ENCODE results near the gene C4A. TPM values are rescaled to one million over a fixed set of nuclear protein-coding genes. Genes with fewer than 3 reads are reported as not detected.
"Not testable (repeated sequence)": the region's sequence is repeated elsewhere in the genome, so short reads cannot be mapped to it uniquely, and the experiment has no call there.

The C4A gene
- 100 to 1,000 TPM in 1 of 4 donors, 10 to 100 TPM in 3; 16.9 to 210 (median 33.6) TPM for total RNA-seq

DNA sequence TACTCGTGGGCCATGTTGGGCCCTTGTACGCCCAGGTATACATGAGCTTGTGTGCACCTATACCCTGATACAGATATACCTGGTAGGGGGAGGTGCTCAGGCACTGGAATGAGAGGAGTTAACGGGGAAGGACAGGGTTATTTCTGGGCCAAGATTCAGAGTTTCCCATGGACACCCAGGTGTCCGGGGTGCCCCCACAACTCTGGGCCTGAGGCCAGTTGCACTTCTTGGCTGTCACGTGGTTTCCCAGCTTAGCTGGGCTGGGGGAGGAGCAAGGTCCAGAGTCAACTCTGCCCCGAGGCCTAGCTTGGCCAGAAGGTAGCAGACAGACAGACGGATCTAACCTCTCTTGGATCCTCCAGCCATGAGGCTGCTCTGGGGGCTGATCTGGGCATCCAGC, at the start of gene C4A:
TSS of gene C4A (plus strand) at position 314 of the 400 bp plus-strand sequence. CDS start at position 365, 51 bp downstream.
- H3K4me1 ChIP-seq; H3K27ac ChIP-seq; H3K27me3 ChIP-seq; intact Hi-C loops (cut with DNase I; ENCODE audit: low total_unique reads); H3K36me3 ChIP-seq; H3K4me3 ChIP-seq; DNase-seq; H3K9me3 ChIP-seq; in situ Hi-C loops (cut with MboI; ENCODE audit: low pct_ligation_motif_present in 1 of 4, low pct_unique_long_range_greater_than_20kb in 1 of 4, low sequenced_read_pairs in 3 of 4): not testable (repeated sequence)
- no CpG with 5 or more reads among the region's 7 CpGs for WGBS, 2 donors (ENCODE audit: low coverage in 1 of 2)

DNA sequence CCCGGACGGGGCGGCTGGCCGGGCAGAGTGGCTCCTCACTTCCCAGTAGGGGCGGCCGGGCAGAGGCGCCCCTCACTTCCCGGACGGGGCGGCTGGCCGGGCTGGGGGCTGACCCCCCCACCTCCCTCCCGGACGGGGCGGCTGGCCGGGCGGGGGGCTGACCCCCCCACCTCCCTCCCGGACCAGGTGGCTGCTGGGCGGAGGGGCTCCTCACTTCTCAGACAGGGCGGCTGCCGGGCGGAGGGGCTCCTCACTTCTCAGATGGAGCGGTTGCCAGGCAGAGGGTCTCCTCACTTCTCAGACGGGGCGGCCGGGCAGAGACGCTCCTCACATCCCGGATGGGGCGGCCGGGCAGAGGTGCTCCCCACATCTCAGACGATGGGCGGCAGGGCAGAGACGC, 49.7 kb upstream of the C4A start:
- intact Hi-C loops (cut with DNase I; ENCODE audit: low total_unique reads); H3K27me3 ChIP-seq; H3K36me3 ChIP-seq; DNase-seq; in situ Hi-C loops (cut with MboI; ENCODE audit: low pct_ligation_motif_present in 1 of 4, low pct_unique_long_range_greater_than_20kb in 1 of 4, low sequenced_read_pairs in 3 of 4); H3K27ac ChIP-seq; H3K9me3 ChIP-seq; H3K4me1 ChIP-seq; H3K4me3 ChIP-seq: not testable (repeated sequence)
- WGBS, 2 donors (ENCODE audit: low coverage in 1 of 2), result 97% methylated on average over 17 of the region's 32 CpGs; no CpG with 5 or more reads in 1 of the 2 donors

DNA sequence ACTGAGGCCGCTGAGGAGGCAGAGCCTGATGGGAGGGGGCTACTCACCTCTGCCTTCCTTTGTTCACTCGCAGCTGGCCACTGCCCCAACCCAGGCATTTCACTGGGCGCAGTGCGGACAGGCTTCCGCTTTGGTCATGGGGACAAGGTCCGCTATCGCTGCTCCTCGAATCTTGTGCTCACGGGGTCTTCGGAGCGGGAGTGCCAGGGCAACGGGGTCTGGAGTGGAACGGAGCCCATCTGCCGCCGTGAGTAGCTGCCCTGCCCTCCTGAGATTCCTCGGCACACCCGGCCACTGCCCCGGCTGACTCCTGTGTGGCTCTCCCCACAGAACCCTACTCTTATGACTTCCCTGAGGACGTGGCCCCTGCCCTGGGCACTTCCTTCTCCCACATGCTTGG, 48.3 kb upstream of the C4A start:
- WGBS, 2 donors (ENCODE audit: low coverage in 1 of 2), result 88% methylated on average over 19 of the region's 19 CpGs; no CpG with 5 or more reads in 1 of the 2 donors
- Histone ChIP-seq H3K36me3 (no peaks in the 10 kb centered on the region), H3K4me3 (no peak overlapping the region), H3K9me3 (no peaks in the 10 kb centered on the region), H3K4me1 (no peaks in the 10 kb centered on the region), H3K27ac (no peak overlapping the region), H3K27me3 (no peaks in the 10 kb centered on the region)
- no peak for DNase-seq
- intact Hi-C loops (cut with DNase I; ENCODE audit: low total_unique reads), result no loop called here
- no peak for TF ChIP-seq EP300 (IDR thresholded peaks at IDR 0.05; ENCODE audit: low read depth)
- TF ChIP-seq POLR2A (IDR thresholded peaks at IDR 0.05), result no peak
- TF ChIP-seq, protein P1, sequence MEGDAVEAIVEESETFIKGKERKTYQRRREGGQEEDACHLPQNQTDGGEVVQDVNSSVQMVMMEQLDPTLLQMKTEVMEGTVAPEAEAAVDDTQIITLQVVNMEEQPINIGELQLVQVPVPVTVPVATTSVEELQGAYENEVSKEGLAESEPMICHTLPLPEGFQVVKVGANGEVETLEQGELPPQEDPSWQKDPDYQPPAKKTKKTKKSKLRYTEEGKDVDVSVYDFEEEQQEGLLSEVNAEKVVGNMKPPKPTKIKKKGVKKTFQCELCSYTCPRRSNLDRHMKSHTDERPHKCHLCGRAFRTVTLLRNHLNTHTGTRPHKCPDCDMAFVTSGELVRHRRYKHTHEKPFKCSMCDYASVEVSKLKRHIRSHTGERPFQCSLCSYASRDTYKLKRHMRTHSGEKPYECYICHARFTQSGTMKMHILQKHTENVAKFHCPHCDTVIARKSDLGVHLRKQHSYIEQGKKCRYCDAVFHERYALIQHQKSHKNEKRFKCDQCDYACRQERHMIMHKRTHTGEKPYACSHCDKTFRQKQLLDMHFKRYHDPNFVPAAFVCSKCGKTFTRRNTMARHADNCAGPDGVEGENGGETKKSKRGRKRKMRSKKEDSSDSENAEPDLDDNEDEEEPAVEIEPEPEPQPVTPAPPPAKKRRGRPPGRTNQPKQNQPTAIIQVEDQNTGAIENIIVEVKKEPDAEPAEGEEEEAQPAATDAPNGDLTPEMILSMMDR (IDR thresholded peaks at IDR 0.05), result no peak
- in situ Hi-C loops (cut with MboI; ENCODE audit: low pct_ligation_motif_present in 1 of 4, low pct_unique_long_range_greater_than_20kb in 1 of 4, low sequenced_read_pairs in 3 of 4), result no loop called here

DNA sequence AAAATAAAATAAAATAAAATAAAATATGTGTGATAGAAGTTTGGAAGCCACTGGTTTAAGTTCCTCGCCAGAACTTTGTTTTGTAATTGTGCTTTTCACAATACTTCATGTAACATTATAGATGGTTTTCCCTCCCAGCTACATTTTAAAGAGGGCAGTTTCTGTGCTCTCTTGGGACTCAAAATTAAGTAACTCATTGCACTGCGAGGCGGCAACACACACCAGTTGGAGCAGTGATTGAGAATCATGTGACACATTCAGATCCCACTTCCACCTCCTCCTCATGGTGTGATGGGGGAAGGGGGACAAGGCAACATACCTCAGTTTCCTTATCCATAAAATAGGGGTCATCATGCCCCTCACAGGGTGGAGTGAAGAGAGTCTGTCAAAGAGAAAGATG, 46.8 kb upstream of the C4A start:
- intact Hi-C loops (cut with DNase I; ENCODE audit: low total_unique reads), result no loop called here
- Histone ChIP-seq H3K36me3 (no peaks in the 10 kb centered on the region), H3K9me3 (no peaks in the 10 kb centered on the region), H3K4me3 (no peak overlapping the region), H3K4me1 (no peaks in the 10 kb centered on the region), H3K27me3 (no peaks in the 10 kb centered on the region), H3K27ac (no peak overlapping the region)
- in situ Hi-C loops (cut with MboI; ENCODE audit: low pct_ligation_motif_present in 1 of 4, low pct_unique_long_range_greater_than_20kb in 1 of 4, low sequenced_read_pairs in 3 of 4), result no loop called here
- WGBS, 2 donors (ENCODE audit: low coverage in 1 of 2), result 73 to 81% methylated on average over 3 of the region's 3 CpGs
- TF ChIP-seq POLR2A (IDR thresholded peaks at IDR 0.05) (no peak), POLR2AphosphoS5 (IDR thresholded peaks at IDR 0.05) (no peak)
- TF ChIP-seq, protein P1 (IDR thresholded peaks at IDR 0.05), result no peak
- DNase-seq, result no peak

DNA sequence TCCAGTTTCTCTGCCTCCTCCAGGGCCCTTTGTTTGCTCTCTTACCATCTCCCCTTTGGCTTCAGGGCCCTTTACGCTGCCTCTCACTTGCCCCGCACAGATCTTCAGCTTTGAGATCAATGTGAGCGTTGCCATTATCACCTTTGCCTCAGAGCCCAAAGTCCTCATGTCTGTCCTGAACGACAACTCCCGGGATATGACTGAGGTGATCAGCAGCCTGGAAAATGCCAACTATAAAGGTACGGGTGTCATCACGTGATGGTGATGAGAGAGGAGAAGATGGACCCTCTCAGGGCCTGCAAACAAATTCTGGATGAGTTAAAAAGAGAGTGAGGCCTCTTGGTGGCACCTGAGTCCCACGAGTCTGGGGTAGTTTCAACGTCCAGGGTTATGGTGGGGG, 46.0 kb upstream of the C4A start:
- no peaks in the 10 kb centered on the region for H3K36me3 ChIP-seq
- no peaks in the 10 kb centered on the region for H3K9me3 ChIP-seq
- intact Hi-C loops (cut with DNase I; ENCODE audit: low total_unique reads) (no loop called here), in situ Hi-C loops (cut with MboI; ENCODE audit: low pct_ligation_motif_present in 1 of 4, low pct_unique_long_range_greater_than_20kb in 1 of 4, low sequenced_read_pairs in 3 of 4) (no loop called here)
- DNase-seq, result no peak
- TF ChIP-seq POLR2AphosphoS5 (IDR thresholded peaks at IDR 0.05) (no peak), EP300 (IDR thresholded peaks at IDR 0.05; ENCODE audit: low read depth) (no peak), POLR2A (IDR thresholded peaks at IDR 0.05) (no peak)
- TF ChIP-seq, protein P1 (IDR thresholded peaks at IDR 0.05), result no peak
- H3K4me1 ChIP-seq, result no peaks in the 10 kb centered on the region
- 79 to 83% methylated on average over 2 to 9 of the region's 9 CpGs for WGBS, 2 donors (ENCODE audit: low coverage in 1 of 2)
- no peaks in the 10 kb centered on the region for H3K27me3 ChIP-seq
- H3K27ac ChIP-seq, result no peak overlapping the region
- no peak overlapping the region for H3K4me3 ChIP-seq

Data from transverse colon (tissue), 4 donors.